Endodermal cell (in vitro differentiated cells): ENCODE results near the gene EIF4G3. TPM values are rescaled to one million over a fixed set of nuclear protein-coding genes. Genes with fewer than 3 reads are reported as not detected.
A peak's percentile ranks its signal among the peaks of the same experiment; 100 is the strongest.

Experiments used
- DNase-seq: peaks from one replicate; pipeline ENCODE4 v3.0.0-alpha.2; 2017
- H3K27ac ChIP-seq: 2 replicates; pipeline ENCODE4 v1.5.1; 2013; ENCODE audit warnings: mild to moderate bottlenecking, low read depth, low read length, moderate library complexity
- H3K27me3 ChIP-seq: 2 replicates; pipeline ENCODE4 v1.6.1; 2013; ENCODE audit warnings: mild to moderate bottlenecking, low read length, moderate library complexity; ENCODE audit not compliant: insufficient read depth, control insufficient read depth, poor library complexity, severe bottlenecking
- H3K36me3 ChIP-seq: 2 replicates; pipeline ENCODE4 v1.7.0; 2013; ENCODE audit warnings: mild to moderate bottlenecking, low read length, moderate library complexity; ENCODE audit not compliant: control insufficient read depth, insufficient read depth
- H3K4me1 ChIP-seq: one replicate; pipeline ENCODE4 v1.7.0; 2013; ENCODE audit warnings: low read length; ENCODE audit not compliant: control insufficient read depth, insufficient read depth
- H3K4me3 ChIP-seq: 2 replicates; pipeline ENCODE4 v1.5.1; 2013; ENCODE audit warnings: mild to moderate bottlenecking, low read length, moderate library complexity
- H3K9ac ChIP-seq: 2 replicates; pipeline ENCODE4 v1.6.1; 2013; ENCODE audit warnings: mild to moderate bottlenecking, low read length, moderate library complexity; ENCODE audit not compliant: poor library complexity, severe bottlenecking; ENCODE audit errors: extremely low read depth
- H3K9me3 ChIP-seq: 2 replicates; pipeline ENCODE4 v1.6.1; 2013; ENCODE audit warnings: mild to moderate bottlenecking, low read length, moderate library complexity; ENCODE audit not compliant: control insufficient read depth
- H3K27ac Mint-ChIP-seq: 2 replicates; pipeline ENCODE4 v1.8.0; 2020; ENCODE audit warnings: mixed read lengths
- H3K27me3 Mint-ChIP-seq: 2 replicates; pipeline ENCODE4 v1.8.0; 2021; ENCODE audit warnings: mild to moderate bottlenecking, mixed read lengths; ENCODE audit not compliant: insufficient read depth
- H3K36me3 Mint-ChIP-seq: 2 replicates; pipeline ENCODE4 v1.8.0; 2020; ENCODE audit warnings: low read depth, mixed read lengths
- H3K4me1 Mint-ChIP-seq: 2 replicates; pipeline ENCODE4 v1.8.0; 2020; ENCODE audit warnings: mixed read lengths
- H3K4me3 Mint-ChIP-seq: 2 replicates; pipeline ENCODE4 v1.8.0; 2020; ENCODE audit warnings: mild to moderate bottlenecking, moderate library complexity, mixed read lengths
- H3K9me3 Mint-ChIP-seq: 2 replicates; pipeline ENCODE4 v1.8.0; 2020; ENCODE audit warnings: mild to moderate bottlenecking, mixed read lengths
- WGBS, 2 experiments: methylation state at CpG; one replicate each; pipeline versions ENCODE4 v1.1.5 to v1.1.7; 2013; ENCODE audit warnings: missing lambda C conversion rate in 2 of 2, mixed read lengths in 1 of 2; ENCODE audit not compliant: insufficient coverage in 1 of 2, insufficient read length in 1 of 2; 5-methylcytosine and 5-hydroxymethylcytosine counted together
- total RNA-seq, 2 donors: library from RNA; stranded (reverse); fragmentation: NEBNext Ultra II Directional in 1 of 2; extraction: Animal tissue kit (Norgen Biotek cat#: 25700) in 1 of 2; gene quantifications; 2 replicates in 1 of 2; 3 replicates in 1 of 2; pipeline ENCODE4 v1.2.1, GENCODE V29; 2021
- TF ChIP-seq, protein P1 (sequence below): fragments of 200-600 bp; sonication (generic); conservative IDR thresholded peaks from 2 replicates; pipeline ENCODE4 v1.5.0; 2021; ENCODE audit warnings: antibody characterized with exemption, mild to moderate bottlenecking

Gene EIF4G3
- total RNA-seq, 2 donors from 2014 or later = 101 to 103 TPM

DNA sequence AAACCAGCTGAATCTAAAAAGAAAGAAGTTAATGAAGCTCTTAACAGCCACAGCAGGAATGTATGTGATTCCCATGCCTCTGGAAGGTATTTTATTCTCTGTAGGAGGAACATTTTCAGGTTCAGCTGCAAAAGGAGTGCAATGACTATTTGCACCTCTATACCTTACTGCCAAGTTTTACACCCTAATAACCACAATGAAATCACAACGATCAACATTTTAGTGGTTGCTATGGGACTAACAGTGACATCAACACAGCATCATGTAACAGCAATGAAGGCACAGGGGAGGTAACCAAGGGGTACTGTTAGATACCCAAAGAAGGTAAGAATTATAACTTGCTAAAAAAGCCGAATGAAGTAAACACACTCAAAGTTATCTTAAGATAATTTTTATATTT lies 273.3 kb downstream of the EIF4G3 start:
- Mint-ChIP-seq H3K4me3 (no peak overlapping the region), H3K27ac (no peak overlapping the region), H3K27me3 (no peaks in the 10 kb centered on the region), H3K4me1 (no peaks in the 10 kb centered on the region), H3K9me3 (no peaks in the 10 kb centered on the region), H3K36me3 (peaks cover 28% of the 10 kb centered on the region)
- Histone ChIP-seq H3K27me3 (no peaks in the 10 kb centered on the region), H3K4me1 (no peaks in the 10 kb centered on the region), H3K9me3 (no peaks in the 10 kb centered on the region), H3K27ac (peak overlapping the region; percentile 24), H3K4me3 (no peak overlapping the region), H3K36me3 (peaks cover 46% of the 10 kb centered on the region), H3K9ac (no peak overlapping the region)
- no peak for DNase-seq
- WGBS, 2 experiments = 100% methylated on average over 1 of the region's 2 CpGs; no CpG with 5 or more reads in 1 of the 2 experiments
- TF ChIP-seq, protein P1, sequence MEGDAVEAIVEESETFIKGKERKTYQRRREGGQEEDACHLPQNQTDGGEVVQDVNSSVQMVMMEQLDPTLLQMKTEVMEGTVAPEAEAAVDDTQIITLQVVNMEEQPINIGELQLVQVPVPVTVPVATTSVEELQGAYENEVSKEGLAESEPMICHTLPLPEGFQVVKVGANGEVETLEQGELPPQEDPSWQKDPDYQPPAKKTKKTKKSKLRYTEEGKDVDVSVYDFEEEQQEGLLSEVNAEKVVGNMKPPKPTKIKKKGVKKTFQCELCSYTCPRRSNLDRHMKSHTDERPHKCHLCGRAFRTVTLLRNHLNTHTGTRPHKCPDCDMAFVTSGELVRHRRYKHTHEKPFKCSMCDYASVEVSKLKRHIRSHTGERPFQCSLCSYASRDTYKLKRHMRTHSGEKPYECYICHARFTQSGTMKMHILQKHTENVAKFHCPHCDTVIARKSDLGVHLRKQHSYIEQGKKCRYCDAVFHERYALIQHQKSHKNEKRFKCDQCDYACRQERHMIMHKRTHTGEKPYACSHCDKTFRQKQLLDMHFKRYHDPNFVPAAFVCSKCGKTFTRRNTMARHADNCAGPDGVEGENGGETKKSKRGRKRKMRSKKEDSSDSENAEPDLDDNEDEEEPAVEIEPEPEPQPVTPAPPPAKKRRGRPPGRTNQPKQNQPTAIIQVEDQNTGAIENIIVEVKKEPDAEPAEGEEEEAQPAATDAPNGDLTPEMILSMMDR = no peak

DNA sequence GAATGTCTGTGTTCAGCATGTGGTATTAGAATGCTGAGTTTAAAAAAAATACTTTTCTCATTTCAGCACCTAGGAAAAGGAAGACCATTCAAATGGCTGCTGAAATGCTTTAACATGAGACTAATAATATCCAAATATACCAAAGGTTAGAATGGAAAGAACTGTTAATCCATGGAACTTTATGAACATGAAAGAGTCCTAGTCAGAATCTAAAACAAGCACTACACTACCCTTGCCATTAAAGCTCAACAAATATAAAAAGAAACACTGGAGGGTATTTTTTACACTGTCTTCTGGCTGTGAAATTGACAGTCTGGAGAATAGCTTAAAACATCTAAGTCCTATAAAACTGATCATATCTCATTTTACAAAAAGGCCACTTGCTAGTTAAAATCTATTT lies 276.6 kb downstream of the EIF4G3 start:
- peaks cover 48% of the 10 kb centered on the region for H3K36me3 ChIP-seq
- no peaks in the 10 kb centered on the region for H3K27me3 Mint-ChIP-seq
- H3K27ac ChIP-seq = no peak overlapping the region
- no peaks in the 10 kb centered on the region for H3K9me3 Mint-ChIP-seq
- H3K27ac Mint-ChIP-seq = no peak overlapping the region
- H3K4me3 ChIP-seq = no peak overlapping the region
- TF ChIP-seq, protein P1 = no peak
- H3K36me3 Mint-ChIP-seq = peaks cover 23% of the 10 kb centered on the region
- H3K4me1 ChIP-seq = no peaks in the 10 kb centered on the region
- H3K4me1 Mint-ChIP-seq = no peaks in the 10 kb centered on the region
- no peaks in the 10 kb centered on the region for H3K9me3 ChIP-seq
- DNase-seq = no peak
- H3K27me3 ChIP-seq = no peaks in the 10 kb centered on the region
- no peak overlapping the region for H3K9ac ChIP-seq
- no peak overlapping the region for H3K4me3 Mint-ChIP-seq

DNA sequence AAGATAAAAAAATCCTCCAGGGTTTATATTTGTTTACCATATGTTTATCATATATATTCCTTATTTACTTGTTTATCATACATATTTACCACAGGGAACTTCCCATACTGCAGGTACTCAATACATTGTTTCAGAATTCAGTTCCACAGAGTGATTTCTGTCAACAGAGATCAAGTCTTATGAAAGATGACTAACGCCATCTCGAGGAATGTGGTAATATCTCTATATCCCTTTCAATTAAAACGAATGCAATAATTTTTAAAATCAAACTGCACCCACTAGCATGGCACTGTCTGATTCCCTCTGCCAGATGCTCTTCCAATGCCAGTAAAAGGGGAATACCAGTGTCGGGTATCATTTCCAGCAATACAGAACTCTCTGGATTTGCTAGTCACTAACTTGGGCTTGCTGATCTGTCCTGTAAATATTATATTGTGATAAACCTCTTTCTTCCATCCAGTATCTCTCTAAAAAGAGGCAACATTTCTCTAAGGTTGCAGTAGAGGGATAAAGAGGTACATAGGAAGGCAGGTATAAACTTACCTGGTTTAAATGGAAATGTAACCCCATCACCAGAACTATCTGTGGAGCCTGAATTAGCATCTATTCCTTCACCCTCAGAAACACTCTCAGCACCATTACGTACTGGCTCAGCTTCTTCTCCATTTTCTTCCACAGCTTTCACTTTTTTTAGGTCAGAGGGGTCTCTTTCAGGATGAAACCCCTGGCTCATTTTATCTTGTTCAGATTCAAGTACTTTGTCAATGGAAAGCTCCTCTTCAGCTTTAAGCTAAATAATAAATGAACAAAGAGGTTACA lies 277.3 kb downstream of the EIF4G3 start:
- Histone ChIP-seq H3K9me3 (no peaks in the 10 kb centered on the region), H3K27me3 (no peaks in the 10 kb centered on the region), H3K4me1 (no peaks in the 10 kb centered on the region), H3K4me3 (no peak overlapping the region), H3K27ac (no peak overlapping the region), H3K36me3 (peaks cover 47% of the 10 kb centered on the region), H3K9ac (no peak overlapping the region)
- H3K4me3 Mint-ChIP-seq = no peak overlapping the region
- no peaks in the 10 kb centered on the region for H3K4me1 Mint-ChIP-seq
- peaks cover 25% of the 10 kb centered on the region for H3K36me3 Mint-ChIP-seq
- no peak for DNase-seq
- H3K27me3 Mint-ChIP-seq = no peaks in the 10 kb centered on the region
- 98 to 100% methylated on average over 3 to 5 of the region's 5 CpGs for WGBS, 2 experiments
- H3K9me3 Mint-ChIP-seq = no peaks in the 10 kb centered on the region
- no peak overlapping the region for H3K27ac Mint-ChIP-seq
- TF ChIP-seq, protein P1 = no peak
